Stimulated activated effector memory CD8-positive, alpha-beta T cell treated with anti-CD3 and anti-CD28 coated beads, Interleukin-12 subunit alpha, Interleukin-12 subunit beta, amount 100 ng/mL, for 72 hours (primary cell): Measurements from ENCODE around the gene BTBD9.

Experiments used
- ATAC-seq: fragments of 150-1000 bp; cut with Tn5 transposase; 2 replicates; pipeline ENCODE4 v1.10.0; 2021
- DNase-seq, 2 donors: peaks; one replicate each; pipeline ENCODE4 v3.0.0; 2021 to 2022; ENCODE audit warnings: low spot score in 2 of 2
- H3K27ac Mint-ChIP-seq: one replicate; pipeline ENCODE4 v1.8.0; 2022; ENCODE audit warnings: mild to moderate bottlenecking, mixed read lengths
- H3K36me3 Mint-ChIP-seq: one replicate; pipeline ENCODE4 v1.8.0; 2022; ENCODE audit warnings: mild to moderate bottlenecking, mixed read lengths
- H3K4me1 Mint-ChIP-seq: one replicate; pipeline ENCODE4 v1.8.0; 2022; ENCODE audit warnings: mixed read lengths
- H3K4me3 Mint-ChIP-seq: one replicate; pipeline ENCODE4 v1.8.0; 2022; ENCODE audit warnings: mild to moderate bottlenecking, mixed read lengths
- H3K9me3 Mint-ChIP-seq: one replicate; pipeline ENCODE4 v1.8.0; 2022; ENCODE audit warnings: mixed read lengths

BTBD9 gene

GRCh38 chr6:38589367-38589720 is 50.4 kb downstream of the BTBD9 start:
- DNase-seq: no peak
- no peaks in the 10 kb centered on the region for H3K9me3 Mint-ChIP-seq
- H3K36me3 Mint-ChIP-seq: peaks cover 28% of the 10 kb centered on the region
- H3K27ac Mint-ChIP-seq: no peak overlapping the region
- no peaks in the 10 kb centered on the region for H3K4me1 Mint-ChIP-seq
- no peak overlapping the region for H3K4me3 Mint-ChIP-seq
- peak; percentile 32 for ATAC-seq

GRCh38 chr6:38588631-38589366 is 50.9 kb downstream of the BTBD9 start:
- ATAC-seq: peak; percentile 82
- Mint-ChIP-seq H3K36me3 (peaks cover 31% of the 10 kb centered on the region), H3K27ac (no peak overlapping the region), H3K4me3 (no peak overlapping the region), H3K9me3 (no peaks in the 10 kb centered on the region), H3K4me1 (no peaks in the 10 kb centered on the region)
- DNase-seq: no peak

- Mint-ChIP-seq H3K36me3 (peaks cover 28% of the 10 kb centered on the region), H3K4me3 (no peak overlapping the region), H3K27ac (no peak overlapping the region), H3K4me1 (no peaks in the 10 kb centered on the region), H3K9me3 (no peaks in the 10 kb centered on the region)
- no peak for DNase-seq
- ATAC-seq: no peak
These were observed 51.9 kb downstream of the BTBD9 start for GRCh38 chr6:38587766-38588362.

GRCh38 chr6:38586992-38587391 is 52.7 kb downstream of the BTBD9 start:
- H3K27ac Mint-ChIP-seq: no peak overlapping the region
- H3K9me3 Mint-ChIP-seq: no peaks in the 10 kb centered on the region

GRCh38 chr6:38584731-38585130 is 55.0 kb downstream of the BTBD9 start:
- H3K36me3 Mint-ChIP-seq: peaks cover 34% of the 10 kb centered on the region

More at GRCh38 chr6:38586992-38587391, 52.7 kb downstream of the BTBD9 start:
- DNase-seq: no peak
- H3K4me1 Mint-ChIP-seq: no peaks in the 10 kb centered on the region
- H3K36me3 Mint-ChIP-seq: peaks cover 21% of the 10 kb centered on the region
- ATAC-seq: no peak
- H3K4me3 Mint-ChIP-seq: no peak overlapping the region

GRCh38 chr6:38583523-38583922 is 56.2 kb downstream of the BTBD9 start:
- ATAC-seq: no peak
- H3K36me3 Mint-ChIP-seq: peaks cover 35% of the 10 kb centered on the region
- no peaks in the 10 kb centered on the region for H3K9me3 Mint-ChIP-seq
- no peak overlapping the region for H3K4me3 Mint-ChIP-seq
- peaks cover under 1% of the 10 kb centered on the region for H3K4me1 Mint-ChIP-seq
- no peak overlapping the region for H3K27ac Mint-ChIP-seq
- no peak for DNase-seq

More at GRCh38 chr6:38584731-38585130, 55.0 kb downstream of the BTBD9 start:
- Mint-ChIP-seq H3K9me3 (no peaks in the 10 kb centered on the region), H3K4me3 (no peak overlapping the region), H3K27ac (no peak overlapping the region), H3K4me1 (no peaks in the 10 kb centered on the region)
- DNase-seq: no peak
- ATAC-seq: no peak

GRCh38 chr6:38580030-38580429 is 59.7 kb downstream of the BTBD9 start:
- no peaks in the 10 kb centered on the region for H3K9me3 Mint-ChIP-seq
- H3K4me3 Mint-ChIP-seq: no peak overlapping the region
- no peak for ATAC-seq
- no peak overlapping the region for H3K27ac Mint-ChIP-seq
- peaks cover 44% of the 10 kb centered on the region for H3K36me3 Mint-ChIP-seq
- H3K4me1 Mint-ChIP-seq: peaks cover 7% of the 10 kb centered on the region
- no peak for DNase-seq

- Mint-ChIP-seq H3K36me3 (peaks cover 43% of the 10 kb centered on the region), H3K4me3 (no peak overlapping the region)
These were observed 60.6 kb downstream of the BTBD9 start for GRCh38 chr6:38579010-38579628.

GRCh38 chr6:38578075-38578474 is 61.7 kb downstream of the BTBD9 start:
- Mint-ChIP-seq H3K4me3 (no peak overlapping the region), H3K4me1 (peaks cover 12% of the 10 kb centered on the region), H3K36me3 (peaks cover 37% of the 10 kb centered on the region), H3K27ac (no peak overlapping the region), H3K9me3 (no peaks in the 10 kb centered on the region)
- DNase-seq (no peak), ATAC-seq (no peak)

More at GRCh38 chr6:38579010-38579628, 60.6 kb downstream of the BTBD9 start:
- H3K27ac Mint-ChIP-seq: no peak overlapping the region
- no peak for ATAC-seq
- no peak for DNase-seq
- no peaks in the 10 kb centered on the region for H3K9me3 Mint-ChIP-seq
- peaks cover 7% of the 10 kb centered on the region for H3K4me1 Mint-ChIP-seq

- Mint-ChIP-seq H3K4me3 (no peak overlapping the region), H3K4me1 (peaks cover 14% of the 10 kb centered on the region), H3K27ac (no peak overlapping the region), H3K36me3 (peaks cover 37% of the 10 kb centered on the region), H3K9me3 (no peaks in the 10 kb centered on the region)
- DNase-seq: no peak
- ATAC-seq: peak; percentile 13
These were observed 62.2 kb downstream of the BTBD9 start for GRCh38 chr6:38577492-38577891.

- H3K9me3 Mint-ChIP-seq: no peaks in the 10 kb centered on the region
- H3K4me3 Mint-ChIP-seq: no peak overlapping the region
- H3K36me3 Mint-ChIP-seq: peaks cover 21% of the 10 kb centered on the region
- H3K4me1 Mint-ChIP-seq: peaks cover 26% of the 10 kb centered on the region
- ATAC-seq: no peak
- H3K27ac Mint-ChIP-seq: no peak overlapping the region
- no peak for DNase-seq
These were observed 65.8 kb downstream of the BTBD9 start for GRCh38 chr6:38573801-38574395.

- no peaks in the 10 kb centered on the region for H3K9me3 Mint-ChIP-seq
- peak overlapping the region; percentile 33 for H3K4me3 Mint-ChIP-seq
These were observed 67.4 kb downstream of the BTBD9 start for GRCh38 chr6:38572186-38572813.

GRCh38 chr6:38571721-38572120 is 68.0 kb downstream of the BTBD9 start:
- ATAC-seq: peak; percentile 53
- H3K4me1 Mint-ChIP-seq: peaks cover 20% of the 10 kb centered on the region
- H3K9me3 Mint-ChIP-seq: no peaks in the 10 kb centered on the region
- peak overlapping the region; percentile 63 for H3K27ac Mint-ChIP-seq
- H3K36me3 Mint-ChIP-seq: peaks cover 11% of the 10 kb centered on the region
- peak overlapping the region; percentile 33 for H3K4me3 Mint-ChIP-seq
- DNase-seq: no peak

More at GRCh38 chr6:38572186-38572813, 67.4 kb downstream of the BTBD9 start:
- ATAC-seq (peak; percentile 98), DNase-seq (no peak)
- H3K4me1 Mint-ChIP-seq: peaks cover 20% of the 10 kb centered on the region
- H3K36me3 Mint-ChIP-seq: peaks cover 16% of the 10 kb centered on the region
- peak overlapping the region; percentile 63 for H3K27ac Mint-ChIP-seq

- DNase-seq (no peak), ATAC-seq (no peak)
- Mint-ChIP-seq H3K27ac (no peak overlapping the region), H3K9me3 (no peaks in the 10 kb centered on the region), H3K4me1 (peaks cover 20% of the 10 kb centered on the region), H3K4me3 (no peak overlapping the region), H3K36me3 (peaks cover 4% of the 10 kb centered on the region)
These were observed 69.0 kb downstream of the BTBD9 start for GRCh38 chr6:38570750-38571149.

GRCh38 chr6:38567436-38567835 is 72.3 kb downstream of the BTBD9 start:
- H3K4me3 Mint-ChIP-seq: no peak overlapping the region
- no peaks in the 10 kb centered on the region for H3K36me3 Mint-ChIP-seq
- ATAC-seq (no peak), DNase-seq (no peak)
- H3K9me3 Mint-ChIP-seq: no peaks in the 10 kb centered on the region
- peaks cover 12% of the 10 kb centered on the region for H3K4me1 Mint-ChIP-seq
- no peak overlapping the region for H3K27ac Mint-ChIP-seq
